ENCODE results near the gene POU2AF1.
A peak's percentile ranks its signal among the peaks of the same experiment; 100 is the strongest.

Gene POU2AF1

GRCh38 chr11:111373590-111373989 lies 5.5 kb downstream of the POU2AF1 start:
- peaks cover 10% of the 10 kb centered on the region for H3K36me3 ChIP-seq (ENCODE audit: control insufficient read depth, insufficient read depth, low read length)
- peak overlapping the region; percentile 6 for H3K4me3 ChIP-seq (replicated peaks; ENCODE audit: low read depth, low read length)
- no peaks in the 10 kb centered on the region for H3K27me3 ChIP-seq (replicated peaks; ENCODE audit: control insufficient read depth, insufficient read depth, low read length)
- TF ChIP-seq CTCF (IDR thresholded peaks at IDR 0.05; ENCODE audit: insufficient read depth, low read length, poor library complexity, severe bottlenecking), result no peak
- DNase-seq (ENCODE audit: extremely low read depth, insufficient read length), result no peak

- no peak for DNase-seq (ENCODE audit: extremely low read depth, insufficient read length)
- peaks cover 10% of the 10 kb centered on the region for H3K36me3 ChIP-seq (ENCODE audit: control insufficient read depth, insufficient read depth, low read length)
- H3K4me3 ChIP-seq (replicated peaks; ENCODE audit: low read depth, low read length), result peak overlapping the region; percentile 26
- TF ChIP-seq CTCF (IDR thresholded peaks at IDR 0.05; ENCODE audit: insufficient read depth, low read length, poor library complexity, severe bottlenecking), result no peak
- H3K27me3 ChIP-seq (replicated peaks; ENCODE audit: control insufficient read depth, insufficient read depth, low read length), result no peaks in the 10 kb centered on the region
Measured at GRCh38 chr11:111372538-111372937, 6.5 kb downstream of the POU2AF1 start.

GRCh38 chr11:111370902-111371578 lies 8.0 kb downstream of the POU2AF1 start:
- peak overlapping the region; percentile 34 for H3K4me3 ChIP-seq (replicated peaks; ENCODE audit: low read depth, low read length)
- no peak for TF ChIP-seq CTCF (IDR thresholded peaks at IDR 0.05; ENCODE audit: insufficient read depth, low read length, poor library complexity, severe bottlenecking)
- H3K36me3 ChIP-seq (ENCODE audit: control insufficient read depth, insufficient read depth, low read length), result peaks cover 17% of the 10 kb centered on the region
- H3K27me3 ChIP-seq (replicated peaks; ENCODE audit: control insufficient read depth, insufficient read depth, low read length), result no peaks in the 10 kb centered on the region
- DNase-seq (ENCODE audit: extremely low read depth, insufficient read length), result peak; percentile 75

GRCh38 chr11:111370270-111370901 lies 8.7 kb downstream of the POU2AF1 start:
- peaks cover 17% of the 10 kb centered on the region for H3K36me3 ChIP-seq (ENCODE audit: control insufficient read depth, insufficient read depth, low read length)
- H3K27me3 ChIP-seq (replicated peaks; ENCODE audit: control insufficient read depth, insufficient read depth, low read length), result no peaks in the 10 kb centered on the region
- TF ChIP-seq CTCF (IDR thresholded peaks at IDR 0.05; ENCODE audit: insufficient read depth, low read length, poor library complexity, severe bottlenecking), result no peak
- DNase-seq (ENCODE audit: extremely low read depth, insufficient read length), result no peak
- peak overlapping the region; percentile 34; the same call in 1 of the 2 replicates for H3K4me3 ChIP-seq (replicated peaks; ENCODE audit: low read depth, low read length)

DNA sequence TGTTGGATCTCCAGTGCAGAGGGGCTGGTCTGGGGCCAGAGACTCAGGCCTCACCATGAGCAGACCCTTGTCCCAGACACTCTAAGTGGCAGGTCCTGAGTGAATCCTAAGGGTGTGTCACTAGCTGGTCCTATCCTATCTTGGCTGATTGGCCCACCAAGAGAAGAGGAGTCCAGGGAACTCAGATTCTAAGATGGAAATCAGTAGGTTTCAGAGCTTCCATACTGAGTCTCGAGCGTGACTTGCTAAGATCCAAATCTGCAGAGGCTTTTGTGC lies 10.9 kb downstream of the POU2AF1 start:
- TF ChIP-seq CTCF (IDR thresholded peaks at IDR 0.05; ENCODE audit: insufficient read depth, low read length, poor library complexity, severe bottlenecking), result no peak
- no peak for DNase-seq (ENCODE audit: extremely low read depth, insufficient read length)
- H3K36me3 ChIP-seq (ENCODE audit: control insufficient read depth, insufficient read depth, low read length), result peaks cover 26% of the 10 kb centered on the region
- H3K27me3 ChIP-seq (replicated peaks; ENCODE audit: control insufficient read depth, insufficient read depth, low read length), result no peaks in the 10 kb centered on the region
- H3K4me3 ChIP-seq (replicated peaks; ENCODE audit: low read depth, low read length), result peak overlapping the region; percentile 33
